SK-N-SH (cell line): ENCODE data around the gene TRIM65. TPM values are rescaled to one million over a fixed set of nuclear protein-coding genes. Genes with fewer than 3 reads are reported as not detected.
A peak's percentile ranks its signal among the peaks of the same experiment; 100 is the strongest.

ENCODE experiments used
- CTCF ChIA-PET: fragments of 300-600, 350-600 bp; formaldehyde crosslinking; extraction: SDS; loops from one replicate; lab custom pipeline; 2021; lab: Yijun Ruan, JAX
- POLR2A ChIA-PET: fragments of 350-600 bp; sonication (Branson Sonifier 250); formaldehyde crosslinking; extraction: SDS; loops from one replicate; lab custom pipeline; 2020; ENCODE audit warnings: antibody characterized with exemption, inconsistent platforms; lab: Yijun Ruan, JAX
- DNase-seq: peaks from one replicate; pipeline ENCODE4 v3.0.0; 2012
- H2AFZ ChIP-seq: fragments of 200-600 bp; sonication (generic); 2 replicates; pipeline ENCODE4 v1.8.1; 2016; ENCODE audit warnings: antibody characterized with exemption, mild to moderate bottlenecking, low read depth
- H3F3A ChIP-seq: fragments of 200-600 bp; sonication (generic); replicated peaks from 2 replicates; pipeline ENCODE3; 2016; ENCODE audit warnings: antibody characterized with exemption, mild to moderate bottlenecking; ENCODE audit not compliant: insufficient read depth
- H3K27ac ChIP-seq, 2 experiments: fragments of 200-500 bp in 1 of 2; fragments of 200-600 bp in 1 of 2; sonication (Bioruptor generic) in 1 of 2; sonication (generic), shearing (Covaris generic) in 1 of 2; 2 replicates each; pipeline versions ENCODE4 v1.5.1 to v1.6.1; 2014 to 2016; ENCODE audit warnings: low read depth in 2 of 2, inconsistent platforms in 1 of 2, low read length in 1 of 2, mild to moderate bottlenecking in 1 of 2, mixed read lengths in 1 of 2
- H3K27me3 ChIP-seq: fragments of 200-600 bp; sonication (generic), shearing (Covaris generic); 2 replicates; pipeline ENCODE4 v1.6.1; 2016; ENCODE audit warnings: mixed run types; ENCODE audit not compliant: insufficient read depth
- H3K36me3 ChIP-seq, 2 experiments: fragments of 200-500 bp in 1 of 2; fragments of 200-600 bp in 1 of 2; sonication (Bioruptor generic) in 1 of 2; sonication (generic) in 1 of 2; replicated peaks in 1 of 2; 2 replicates each; pipeline versions ENCODE3 to v1.5.1; 2014 to 2016; ENCODE audit warnings: low read length in 1 of 2, mild to moderate bottlenecking in 1 of 2; ENCODE audit not compliant: insufficient read depth in 2 of 2, control insufficient read depth in 1 of 2
- H3K4me1 ChIP-seq, 2 experiments: fragments of 200-500 bp in 1 of 2; fragments of 200-600 bp in 1 of 2; sonication (Bioruptor generic) in 1 of 2; sonication (generic), shearing (Covaris generic) in 1 of 2; 2 replicates each; pipeline versions ENCODE4 v1.5.1 to v1.6.1; 2014 to 2016; ENCODE audit warnings: low read depth in 1 of 2, low read length in 1 of 2, mixed run types in 1 of 2; ENCODE audit not compliant: insufficient read depth in 2 of 2, control insufficient read depth in 1 of 2
- H3K4me2 ChIP-seq: fragments of 200-600 bp; sonication (generic), shearing (Covaris generic); 2 replicates; pipeline ENCODE4 v1.6.1; 2017; ENCODE audit warnings: mixed run types
- H3K4me3 ChIP-seq, 2 experiments: fragments of 200-500 bp in 1 of 2; fragments of 200-600 bp in 1 of 2; sonication (Bioruptor generic) in 1 of 2; sonication (generic), shearing (Covaris generic) in 1 of 2; 2 replicates each; pipeline versions ENCODE4 v1.5.1 to v1.8.1; 2014 to 2016; ENCODE audit warnings: low read depth in 2 of 2, inconsistent platforms in 1 of 2, low read length in 1 of 2, mild to moderate bottlenecking in 1 of 2, mixed read lengths in 1 of 2, moderate library complexity in 1 of 2
- H3K79me2 ChIP-seq: fragments of 200-600 bp; sonication (generic); 2 replicates; pipeline ENCODE4 v1.8.1; 2017; ENCODE audit warnings: mild to moderate bottlenecking; ENCODE audit not compliant: insufficient read depth
- H3K9ac ChIP-seq: fragments of 200-600 bp; sonication (generic); 2 replicates; pipeline ENCODE4 v1.6.1; 2017; ENCODE audit warnings: mixed run types
- H3K9me2 ChIP-seq: fragments of 200-600 bp; sonication (generic); 2 replicates; pipeline ENCODE4 v1.6.1; 2017; ENCODE audit warnings: mixed run types
- H3K9me3 ChIP-seq: fragments of 200-600 bp; sonication (generic); 2 replicates; pipeline ENCODE4 v1.6.1; 2017; ENCODE audit warnings: mixed run types, mild to moderate bottlenecking, moderate library complexity
- H4K20me1 ChIP-seq: fragments of 200-600 bp; sonication (generic); 2 replicates; pipeline ENCODE4 v1.6.1; 2017; ENCODE audit warnings: mild to moderate bottlenecking, mixed run types; ENCODE audit not compliant: insufficient read depth
- ELF1 ChIP-seq: IDR thresholded peaks from 2 replicates; pipeline ENCODE4 v1.4.0; 2012
- FOXM1 ChIP-seq: IDR thresholded peaks from 2 replicates; pipeline ENCODE4 v1.4.0; 2012; ENCODE audit warnings: low read depth, mild to moderate bottlenecking
- MAX ChIP-seq: IDR thresholded peaks from 2 replicates; pipeline ENCODE4 v1.4.0; 2012; ENCODE audit warnings: low read depth
- MEF2A ChIP-seq: IDR thresholded peaks from 2 replicates; pipeline ENCODE4 v1.4.0; 2012; ENCODE audit warnings: low read depth, borderline replicate concordance
- NFIC ChIP-seq: IDR thresholded peaks from 2 replicates; pipeline ENCODE4 v1.4.0; 2012; ENCODE audit warnings: borderline replicate concordance
- POLR2AphosphoS5 ChIP-seq: IDR thresholded peaks from 2 replicates; pipeline ENCODE4 v1.6.1; 2012; ENCODE audit warnings: low read depth, low read length
- RAD21 ChIP-seq: IDR thresholded peaks from 2 replicates; pipeline ENCODE4 v1.6.1; 2012; ENCODE audit warnings: mild to moderate bottlenecking, low read length
- RCOR1 ChIP-seq: fragments of 150-350 bp; IDR thresholded peaks from 2 replicates; pipeline ENCODE4 v1.6.1; 2017; ENCODE audit warnings: antibody characterized with exemption, low read length
- REST ChIP-seq: IDR thresholded peaks from 2 replicates; pipeline ENCODE4 v1.6.1; 2012; ENCODE audit warnings: mild to moderate bottlenecking, low read depth, low read length, moderate library complexity
- RFX5 ChIP-seq: IDR thresholded peaks from 2 replicates; pipeline ENCODE4 v1.6.1; 2012; ENCODE audit warnings: mild to moderate bottlenecking, improper control_type of control experiment, low read length
- RXRA ChIP-seq: IDR thresholded peaks from 2 replicates; pipeline ENCODE4 v1.4.0; 2012; ENCODE audit warnings: low read depth, mild to moderate bottlenecking, borderline replicate concordance
- SIN3A ChIP-seq: IDR thresholded peaks from 2 replicates; pipeline ENCODE4 v1.6.1; 2012; ENCODE audit warnings: low read depth, mild to moderate bottlenecking, low read length, moderate library complexity, borderline replicate concordance
- SMC3 ChIP-seq: IDR thresholded peaks from 2 replicates; pipeline ENCODE4 v1.6.1; 2012; ENCODE audit warnings: low read depth, low read length, improper control_type of control experiment
- USF2 ChIP-seq: fragments of 150-350 bp; IDR thresholded peaks from 2 replicates; pipeline ENCODE4 v1.6.1; 2017; ENCODE audit warnings: antibody characterized with exemption, low read length, low read depth, borderline replicate concordance
- YY1 ChIP-seq: IDR thresholded peaks from 2 replicates; pipeline ENCODE4 v1.4.0; 2012; ENCODE audit warnings: low read depth, mild to moderate bottlenecking
- ZBTB33 ChIP-seq: IDR thresholded peaks from 2 replicates; pipeline ENCODE4 v1.4.0; 2012; ENCODE audit warnings: low read depth, borderline replicate concordance
- WGBS: methylation state at CpG from one replicate; pipeline ENCODE4 v1.1.6; 2017; ENCODE audit warnings: low lambda C conversion rate; 5-methylcytosine and 5-hydroxymethylcytosine counted together
- polyA plus RNA-seq, 3 experiments: library from polyadenylated mRNA; depleted of rRNA; stranded (reverse); fragments of >200 nt; gene quantifications; 2 replicates each; pipeline ENCODE4 v1.2.3, GENCODE V29; 2012
- TF ChIP-seq, protein P1 (sequence below): fragments of 150-350 bp; IDR thresholded peaks from 2 replicates; pipeline ENCODE4 v1.6.1; 2016; ENCODE audit warnings: mild to moderate bottlenecking, low read depth, low read length

Gene TRIM65
- polyA plus RNA-seq, 1 of the 3 experiments (the other 2 are of a cell fraction) = 13.1 TPM

GRCh38 chr17:75941442-75941819, 44.7 kb upstream of the TRIM65 start:
- peaks cover 5% of the 10 kb centered on the region; the same call in 1 of the 2 replicates for H3K79me2 ChIP-seq
- H3K36me3 ChIP-seq = peaks cover 14 to 35% of the 10 kb centered on the region in 2 experiments
- peak overlapping the region; percentile 71; the same call in 1 of the 2 replicates for H2AFZ ChIP-seq
- TF ChIP-seq USF2 = no peak
- no peak for TF ChIP-seq SMC3
- no peak for TF ChIP-seq REST
- TF ChIP-seq MEF2A = no peak
- TF ChIP-seq RXRA = no peak
- no peak for TF ChIP-seq RCOR1
- TF ChIP-seq ZBTB33 = no peak
- no peak for TF ChIP-seq NFIC
- TF ChIP-seq RFX5 = no peak
- TF ChIP-seq, protein P1, sequence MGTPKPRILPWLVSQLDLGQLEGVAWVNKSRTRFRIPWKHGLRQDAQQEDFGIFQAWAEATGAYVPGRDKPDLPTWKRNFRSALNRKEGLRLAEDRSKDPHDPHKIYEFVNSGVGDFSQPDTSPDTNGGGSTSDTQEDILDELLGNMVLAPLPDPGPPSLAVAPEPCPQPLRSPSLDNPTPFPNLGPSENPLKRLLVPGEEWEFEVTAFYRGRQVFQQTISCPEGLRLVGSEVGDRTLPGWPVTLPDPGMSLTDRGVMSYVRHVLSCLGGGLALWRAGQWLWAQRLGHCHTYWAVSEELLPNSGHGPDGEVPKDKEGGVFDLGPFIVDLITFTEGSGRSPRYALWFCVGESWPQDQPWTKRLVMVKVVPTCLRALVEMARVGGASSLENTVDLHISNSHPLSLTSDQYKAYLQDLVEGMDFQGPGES = no peak
- TF ChIP-seq ELF1 = no peak
- no peak for TF ChIP-seq SIN3A
- no peak for TF ChIP-seq RAD21
- no peak for TF ChIP-seq POLR2AphosphoS5
- no peak for TF ChIP-seq FOXM1
- TF ChIP-seq MAX = no peak
- TF ChIP-seq YY1 = no peak
- no peaks in the 10 kb centered on the region for H3K27me3 ChIP-seq
- H3K27ac ChIP-seq = peak overlapping the region; percentile 12 to 39; a peak in 1 of 4 replicates
- no peaks in the 10 kb centered on the region for H3K9me3 ChIP-seq
- WGBS = 79% methylated on average over 6 of the region's 6 CpGs
- H4K20me1 ChIP-seq = no peaks in the 10 kb centered on the region
- H3K4me1 ChIP-seq = peaks cover 0 to 8% of the 10 kb centered on the region in 2 experiments; a peak in 1 of 4 replicates
- peak overlapping the region; percentile 91 for H3K4me2 ChIP-seq
- peaks cover 15% of the 10 kb centered on the region for H3F3A ChIP-seq
- DNase-seq = no peak
- POLR2A ChIA-PET = interaction anchor here (0.9 to 1.3 kb wide), 2 partner anchors 14 to 38 kb away, joined by 4 to 6 read pairs; partner anchors contain the start of genes ACOX1 and TEN1
- H3K4me3 ChIP-seq = peak overlapping the region; percentile 71 to 91; a peak in 3 of 4 replicates
- peak overlapping the region; percentile 8; the same call in 1 of the 2 replicates for H3K9ac ChIP-seq
- CTCF ChIA-PET = interaction anchor here (0.9 to 2.5 kb wide), 9 partner anchors 9 to 138 kb away, joined by 3 to 10 read pairs (median 4); partner anchors contain the start of genes CDK3, MRPL38 and ZACN
- no peaks in the 10 kb centered on the region for H3K9me2 ChIP-seq
